ENCODE measurements around the gene CYP19A1.
"Not testable (repeated sequence)": the region's sequence is repeated elsewhere in the genome, so short reads cannot be mapped to it uniquely, and the experiment has no call there.

DNA sequence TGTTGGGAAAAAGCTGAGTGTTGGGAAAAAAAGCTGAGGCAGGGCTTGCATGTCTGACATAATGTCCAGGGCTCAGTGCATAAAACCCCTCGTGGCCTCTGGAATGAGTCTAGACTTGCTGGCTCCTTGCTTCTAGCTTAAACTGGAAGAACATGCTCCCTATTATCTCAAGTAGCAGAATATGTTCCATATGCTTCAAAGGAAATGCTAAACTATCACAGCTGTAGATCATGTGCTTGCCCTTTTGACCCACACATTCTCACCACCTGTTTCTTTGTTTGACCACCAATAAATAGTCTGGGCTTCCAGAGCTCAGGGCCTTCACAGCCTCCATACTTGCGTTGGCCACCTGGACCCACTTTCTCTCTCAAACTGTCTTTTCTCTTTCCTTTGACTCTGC is 56.2 kb downstream of the CYP19A1 start:
- TF ChIP-seq RFX5 (IDR thresholded peaks at IDR 0.05; ENCODE audit: low read length): not testable (repeated sequence)
- TF ChIP-seq, protein P1, sequence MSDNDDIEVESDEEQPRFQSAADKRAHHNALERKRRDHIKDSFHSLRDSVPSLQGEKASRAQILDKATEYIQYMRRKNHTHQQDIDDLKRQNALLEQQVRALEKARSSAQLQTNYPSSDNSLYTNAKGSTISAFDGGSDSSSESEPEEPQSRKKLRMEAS (IDR thresholded peaks at IDR 0.05; ENCODE audit: low read depth): not testable (repeated sequence)

Data from SK-N-SH (cell line).